A549 (cell line): ENCODE results near the gene SFRP4. TPM values are rescaled to one million over a fixed set of nuclear protein-coding genes. Genes with fewer than 3 reads are reported as not detected.

ENCODE experiments used
- ATAC-seq, 2 experiments: fragments of 200-7000 bp in 1 of 2; fragments of >200 bp in 1 of 2; cut with Nextera tagmentation in 1 of 2; cut with Tn5 transposase in 1 of 2; 3 replicates each; pipeline versions ENCODE4 v1.8.0 to v1.9.1; 2018 to 2020; ENCODE audit warnings: mild to moderate bottlenecking in 1 of 2, moderate library complexity in 1 of 2
- CTCF ChIA-PET: fragments of 300-600 bp; sonication (Branson Sonifier 250); formaldehyde crosslinking; extraction: SDS; loops from one replicate; lab custom pipeline; 2021; ENCODE audit warnings: antibody characterized with exemption, inconsistent platforms; lab: Yijun Ruan, JAX
- POLR2A ChIA-PET: fragments of 350-600 bp; formaldehyde crosslinking; extraction: SDS; loops from one replicate; lab custom pipeline; 2021; ENCODE audit warnings: antibody characterized with exemption, inconsistent platforms; lab: Yijun Ruan, JAX
- DNase-seq, 2 experiments: peaks; one replicate each; pipeline versions ENCODE4 v3.0.0 to v3.0.0-alpha.2; 2011 to 2016; ENCODE audit warnings: low read depth in 1 of 2, low spot score in 1 of 2
- FAIRE-seq: peaks from 2 replicates; lab custom pipeline; 2011; peaks lifted over from hg19 to GRCh38; lab: Jason Lieb, UNC
- H3K27ac ChIP-seq, 2 experiments: fragments of >200 bp; sonication (Bioruptor Twin); formaldehyde crosslinking; 3 replicates each; pipeline ENCODE4 v1.5.1; 2016 to 2017
- H3K4me1 ChIP-seq: fragments of >200 bp; sonication (Bioruptor Twin); formaldehyde crosslinking; 3 replicates; pipeline ENCODE4 v1.6.1; 2016
- H3K4me2 ChIP-seq: fragments of >200 bp; sonication (Bioruptor Twin); formaldehyde crosslinking; 3 replicates; pipeline ENCODE4 v1.6.1; 2016
- H3K4me3 ChIP-seq: fragments of >200 bp; sonication (Bioruptor Twin); formaldehyde crosslinking; 3 replicates; pipeline ENCODE4 v1.5.1; 2016
- H3K9me3 ChIP-seq: fragments of >200 bp; sonication (Bioruptor Twin); formaldehyde crosslinking; 3 replicates; pipeline ENCODE4 v1.6.1; 2016
- BHLHE40 ChIP-seq: IDR thresholded peaks from 2 replicates; pipeline ENCODE4 v1.6.1; 2012; ENCODE audit warnings: low read depth, low read length, inconsistent platforms
- CBX8 ChIP-seq: fragments of 200-600 bp; sonication (generic); IDR thresholded peaks from 2 replicates; pipeline ENCODE4 v1.6.1; 2016
- CEBPB ChIP-seq, 2 experiments: fragments of >200 bp in 1 of 2; sonication (Bioruptor Twin) in 1 of 2; formaldehyde crosslinking in 1 of 2; IDR thresholded peaks; 2 replicates each; pipeline ENCODE4 v1.6.1; 2012 to 2016
- EP300 ChIP-seq, 2 experiments: fragments of >200 bp; sonication (Bioruptor Twin); formaldehyde crosslinking; IDR thresholded peaks; 2 replicates in 1 of 2; 3 replicates in 1 of 2; pipeline ENCODE4 v1.6.1; 2016 to 2017
- FOSB ChIP-seq: fragments of 250-450 bp; sonication (Bioruptor Pico); IDR thresholded peaks from 2 replicates; pipeline ENCODE4 v1.5.0; 2020; ENCODE audit warnings: mild to moderate bottlenecking, moderate library complexity
- FOXS1 ChIP-seq: fragments of 250-450 bp; sonication (Bioruptor Pico); IDR thresholded peaks from 2 replicates; pipeline ENCODE4 v1.5.0; 2020; ENCODE audit warnings: mild to moderate bottlenecking, moderate library complexity
- GATA3 ChIP-seq: IDR thresholded peaks from 2 replicates; pipeline ENCODE4 v1.6.1; 2012; ENCODE audit warnings: borderline replicate concordance
- HDAC2 ChIP-seq: fragments of 200-600 bp; sonication (generic); IDR thresholded peaks from 2 replicates; pipeline ENCODE4 v1.6.1; 2016
- HOXA7 ChIP-seq: fragments of 250-450 bp; sonication (Bioruptor Pico); IDR thresholded peaks from 2 replicates; pipeline ENCODE4 v1.5.0; 2020; ENCODE audit warnings: mild to moderate bottlenecking, moderate library complexity
- HOXB13 ChIP-seq: fragments of 250-450 bp; sonication (Bioruptor Pico); IDR thresholded peaks from 2 replicates; pipeline ENCODE4 v1.5.0; 2020; ENCODE audit warnings: low read depth, mild to moderate bottlenecking, moderate library complexity
- HOXB5 ChIP-seq: fragments of 250-450 bp; sonication (Bioruptor Pico); IDR thresholded peaks from 2 replicates; pipeline ENCODE4 v1.5.0; 2020; ENCODE audit warnings: mild to moderate bottlenecking, moderate library complexity
- JUNB ChIP-seq: fragments of >200 bp; sonication (Bioruptor Twin); formaldehyde crosslinking; IDR thresholded peaks from 2 replicates; pipeline ENCODE4 v1.6.1; 2016
- KDM1A ChIP-seq: fragments of 200-600 bp; sonication (generic); IDR thresholded peaks from 2 replicates; pipeline ENCODE4 v1.6.1; 2016; ENCODE audit warnings: low read depth, mild to moderate bottlenecking
- MAFK ChIP-seq: fragments of 450-650 bp; IDR thresholded peaks from 2 replicates; pipeline ENCODE4 v1.6.1; 2014; ENCODE audit not compliant: partially characterized antibody
- MYC ChIP-seq: IDR thresholded peaks from 2 replicates; pipeline ENCODE4 v1.6.1; 2012; ENCODE audit warnings: mild to moderate bottlenecking, inconsistent platforms, low read length, improper control_type of control experiment, borderline replicate concordance
- NPAS2 ChIP-seq: fragments of 250-450 bp; sonication (Bioruptor Pico); IDR thresholded peaks from 2 replicates; pipeline ENCODE4 v1.8.0; 2022; ENCODE audit warnings: mild to moderate bottlenecking, moderate library complexity, borderline replicate concordance
- NR3C1 ChIP-seq: fragments of >200 bp; sonication (Bioruptor Twin); formaldehyde crosslinking; IDR thresholded peaks from 3 replicates; pipeline ENCODE4 v1.6.1; 2017
- POLR2AphosphoS2 ChIP-seq: conservative IDR thresholded peaks from 2 replicates; pipeline ENCODE4 v1.6.1; 2012; ENCODE audit warnings: low read length, improper control_type of control experiment, inconsistent platforms
- RAD21 ChIP-seq, 2 experiments: fragments of >200 bp in 1 of 2; sonication (Bioruptor Twin) in 1 of 2; formaldehyde crosslinking in 1 of 2; IDR thresholded peaks in 1 of 2; conservative IDR thresholded peaks in 1 of 2; 2 replicates in 1 of 2; 3 replicates in 1 of 2; pipeline ENCODE4 v1.6.1; 2012 to 2018; ENCODE audit warnings: inconsistent platforms in 1 of 2
- RARB ChIP-seq: fragments of 250-450 bp; sonication (Bioruptor Pico); IDR thresholded peaks from 2 replicates; pipeline ENCODE4 v1.8.0; 2021; ENCODE audit warnings: mild to moderate bottlenecking, moderate library complexity
- RCOR1 ChIP-seq: fragments of 150-350 bp; IDR thresholded peaks from 2 replicates; pipeline ENCODE4 v1.6.1; 2014; ENCODE audit warnings: antibody characterized with exemption, low read length, low read depth
- RFX5 ChIP-seq: fragments of 450-650 bp; IDR thresholded peaks from 2 replicates; pipeline ENCODE4 v1.7.1; 2014; ENCODE audit warnings: antibody characterized with exemption, mild to moderate bottlenecking, moderate library complexity
- SMC3 ChIP-seq: fragments of >200 bp; sonication (Bioruptor Twin); formaldehyde crosslinking; IDR thresholded peaks from 3 replicates; pipeline ENCODE4 v1.6.1; 2018; ENCODE audit warnings: inconsistent platforms
- SREBF2 ChIP-seq: fragments of 450-650 bp; IDR thresholded peaks from 2 replicates; pipeline ENCODE4 v1.6.1; 2014; ENCODE audit warnings: mild to moderate bottlenecking, moderate library complexity
- ZC3H11A ChIP-seq: fragments of 450-650 bp; IDR thresholded peaks from 2 replicates; pipeline ENCODE4 v1.6.1; 2014; ENCODE audit warnings: antibody characterized with exemption, mild to moderate bottlenecking
- WGBS: methylation state at CpG from one replicate; pipeline ENCODE4 v1.1.6; 2017; ENCODE audit errors: missing lambda C conversion rate; 5-methylcytosine and 5-hydroxymethylcytosine counted together
- polyA plus RNA-seq, 4 experiments: library from polyadenylated mRNA; depleted of rRNA in 3 of 4; stranded (reverse); fragments of >200 nt; fragmentation: RNase III in 1 of 4; extraction: RNeasy Plus Mini Kit Qiagen cat#74134 plus additional on column Dnase treatment in 1 of 4; gene quantifications; 2 replicates in 3 of 4; 3 replicates in 1 of 4; pipeline ENCODE4 v1.2.3, GENCODE V29; 2011 to 2017
- TF ChIP-seq, protein P1 (sequence below): fragments of 450-650 bp; IDR thresholded peaks from 2 replicates; pipeline ENCODE4 v1.6.1; 2014; ENCODE audit warnings: antibody characterized with exemption
- TF ChIP-seq, protein P2 (sequence below): IDR thresholded peaks from 2 replicates; pipeline ENCODE4 v1.6.1; 2012
- TF ChIP-seq, protein P3 (sequence below): IDR thresholded peaks from 2 replicates; pipeline ENCODE4 v1.6.1; 2012; ENCODE audit warnings: low read depth, borderline replicate concordance
- TF ChIP-seq, protein P4 (sequence below): fragments of 250-450 bp; sonication (Bioruptor Pico); IDR thresholded peaks from 2 replicates; pipeline ENCODE4 v1.5.0; 2021; ENCODE audit warnings: mild to moderate bottlenecking, moderate library complexity, borderline replicate concordance
- TF ChIP-seq, protein P5 (sequence below): fragments of 250-450 bp; sonication (Bioruptor Pico); IDR thresholded peaks from 2 replicates; pipeline ENCODE4 v1.5.0; 2020; ENCODE audit warnings: low read depth, mild to moderate bottlenecking, moderate library complexity

SFRP4 gene
- polyA plus RNA-seq, 2 of the 4 experiments (the other 2 are of a cell fraction), result 7.4 to 11.9 TPM

DNA sequence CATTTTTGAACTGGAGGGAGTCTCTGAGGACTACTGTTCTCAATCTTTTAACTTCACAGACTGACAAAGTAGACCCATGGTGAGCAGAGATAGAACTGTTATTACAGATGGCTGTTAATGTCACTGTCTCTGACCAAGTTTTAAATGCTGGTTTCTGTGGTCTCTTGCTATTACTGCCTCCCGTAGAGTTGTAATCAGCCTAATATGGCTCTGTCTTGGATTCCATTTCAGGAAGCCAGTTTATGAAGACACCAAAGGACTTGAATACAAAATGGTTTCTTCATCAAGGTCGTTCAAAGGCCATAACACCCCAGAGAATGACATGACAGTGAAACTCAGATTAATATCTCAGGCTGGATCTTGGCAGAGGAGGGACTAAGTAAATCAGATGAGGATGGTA lies 3.9 kb downstream of the SFRP4 start:
- Histone ChIP-seq H3K4me1 (peaks cover 17% of the 10 kb centered on the region), H3K4me3 (no peak overlapping the region), H3K4me2 (no peak overlapping the region), H3K9me3 (no peaks in the 10 kb centered on the region), H3K27ac (no peak overlapping the region)
- WGBS, result 59% methylated on average over 2 of the region's 2 CpGs
- peak; percentile 46 for FAIRE-seq
- DNase-seq, result no peak
- ChIA-PET CTCF (interaction anchor here (0.6 to 4.7 kb wide), 7 partner anchors 11 to 405 kb away, joined by 3 to 28 read pairs (median 4); no protein-coding TSS in a partner anchor), POLR2A (no interaction called here)
- no peak for ATAC-seq
- TF ChIP-seq MAFK, result no peak
- TF ChIP-seq, protein P1, sequence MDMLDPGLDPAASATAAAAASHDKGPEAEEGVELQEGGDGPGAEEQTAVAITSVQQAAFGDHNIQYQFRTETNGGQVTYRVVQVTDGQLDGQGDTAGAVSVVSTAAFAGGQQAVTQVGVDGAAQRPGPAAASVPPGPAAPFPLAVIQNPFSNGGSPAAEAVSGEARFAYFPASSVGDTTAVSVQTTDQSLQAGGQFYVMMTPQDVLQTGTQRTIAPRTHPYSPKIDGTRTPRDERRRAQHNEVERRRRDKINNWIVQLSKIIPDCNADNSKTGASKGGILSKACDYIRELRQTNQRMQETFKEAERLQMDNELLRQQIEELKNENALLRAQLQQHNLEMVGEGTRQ, result no peak
- TF ChIP-seq NR3C1, result no peak
- TF ChIP-seq HDAC2, result no peak
- no peak for TF ChIP-seq FOXS1

DNA sequence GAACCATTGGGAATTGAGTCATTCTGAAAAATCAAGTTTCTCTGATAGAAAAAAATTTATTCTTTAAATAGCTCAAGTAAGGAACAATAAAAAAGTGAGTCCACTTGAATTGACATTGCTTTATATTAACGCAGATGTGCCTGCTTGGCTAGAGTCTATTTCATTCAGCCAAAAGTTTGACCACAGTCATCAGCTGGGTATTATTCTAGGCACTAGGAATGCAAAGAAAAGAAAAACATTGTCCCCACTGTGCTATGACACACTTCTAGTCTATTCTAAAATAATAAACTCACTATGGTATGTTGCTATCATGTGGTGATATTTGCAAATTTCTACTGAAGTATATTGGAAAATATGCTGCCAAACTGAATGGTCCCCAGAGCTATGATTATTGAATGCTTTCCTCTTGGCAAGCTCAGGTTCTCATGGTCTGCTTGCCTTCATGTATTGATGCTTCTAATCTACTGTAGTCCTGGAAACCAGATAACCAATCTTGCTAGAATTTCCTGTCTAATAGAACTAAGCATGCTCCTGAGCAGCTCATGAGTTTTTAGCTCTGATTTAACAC lies 8.3 kb downstream of the SFRP4 start:
- no peak overlapping the region for H3K4me2 ChIP-seq
- peaks cover 9% of the 10 kb centered on the region for H3K4me1 ChIP-seq
- FAIRE-seq, result no peak
- no peak for ATAC-seq
- no peaks in the 10 kb centered on the region for H3K9me3 ChIP-seq
- 91% methylated on average over 1 of the region's 1 CpG for WGBS
- H3K4me3 ChIP-seq, result no peak overlapping the region
- TF ChIP-seq FOSB, result no peak
- no peak for TF ChIP-seq CBX8
- TF ChIP-seq POLR2AphosphoS2, result no peak
- no peak for TF ChIP-seq BHLHE40
- no peak for TF ChIP-seq HOXA7 (CRISPR knock-in tag)
- no peak for TF ChIP-seq KDM1A
- TF ChIP-seq CEBPB (IDR thresholded peaks at IDR 0.05), result no peak
- no peak for TF ChIP-seq ZC3H11A
- TF ChIP-seq RFX5, result no peak
- no peak for TF ChIP-seq RAD21 (conservative IDR thresholded peaks at IDR 0.05 in 1 of 2, IDR thresholded peaks at IDR 0.05 in 1 of 2)
- no peak for TF ChIP-seq RARB (CRISPR knock-in tag)
- TF ChIP-seq, protein P2, sequence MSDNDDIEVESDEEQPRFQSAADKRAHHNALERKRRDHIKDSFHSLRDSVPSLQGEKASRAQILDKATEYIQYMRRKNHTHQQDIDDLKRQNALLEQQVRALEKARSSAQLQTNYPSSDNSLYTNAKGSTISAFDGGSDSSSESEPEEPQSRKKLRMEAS, result no peak
- no peak for TF ChIP-seq HOXB5 (CRISPR knock-in tag)
- TF ChIP-seq, protein P3, sequence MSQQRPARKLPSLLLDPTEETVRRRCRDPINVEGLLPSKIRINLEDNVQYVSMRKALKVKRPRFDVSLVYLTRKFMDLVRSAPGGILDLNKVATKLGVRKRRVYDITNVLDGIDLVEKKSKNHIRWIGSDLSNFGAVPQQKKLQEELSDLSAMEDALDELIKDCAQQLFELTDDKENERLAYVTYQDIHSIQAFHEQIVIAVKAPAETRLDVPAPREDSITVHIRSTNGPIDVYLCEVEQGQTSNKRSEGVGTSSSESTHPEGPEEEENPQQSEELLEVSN, result no peak
- no peak for TF ChIP-seq SREBF2
- no peak for TF ChIP-seq MYC
- no peak for DNase-seq
- ChIA-PET POLR2A (no interaction called here), CTCF (interaction anchor here (1.0 to 11.8 kb wide), 4 partner anchors 10 to 311 kb away, joined by 3 to 159 read pairs (median 4); partner anchors contain the start of genes EPDR1 and SFRP4)
- H3K27ac ChIP-seq, result no peak overlapping the region

DNA sequence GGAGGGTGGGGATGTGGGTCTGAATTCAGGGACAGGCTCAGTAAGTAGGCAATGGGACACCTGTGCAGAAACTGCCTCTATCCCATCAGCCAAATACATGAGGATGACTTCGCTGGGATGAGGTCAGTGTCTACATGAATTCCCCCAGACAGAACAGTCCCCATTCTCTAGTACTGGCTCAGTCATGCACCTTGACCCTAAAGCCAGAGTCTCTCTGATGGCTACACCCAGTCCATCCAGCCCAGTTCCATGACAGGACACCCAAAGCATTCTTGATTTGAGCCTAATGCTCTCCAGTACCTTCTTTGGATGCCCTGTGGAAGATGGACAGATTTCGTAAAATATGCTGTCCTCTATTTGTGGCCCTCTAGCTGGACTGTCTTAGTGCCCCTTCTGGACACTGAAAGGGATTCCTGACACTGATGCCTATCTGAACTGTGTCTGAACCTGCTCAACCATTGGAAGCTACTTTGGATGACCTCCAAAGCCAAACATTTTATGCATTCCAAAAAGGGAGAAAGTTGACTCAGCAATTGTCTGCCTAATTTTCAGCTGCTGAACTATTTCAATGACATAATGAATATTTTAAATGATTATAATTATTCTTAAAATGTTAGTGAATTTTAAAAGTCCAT lies 14.6 kb downstream of the SFRP4 start:
- ChIA-PET CTCF (interaction anchor here (0.6 to 11.8 kb wide), 35 partner anchors 11 to 475 kb away, joined by 3 to 159 read pairs (median 4); partner anchors contain the start of genes EPDR1 and SFRP4), POLR2A (interaction anchor here (0.5 to 2.0 kb wide), 4 partner anchors 14 to 409 kb away, joined by 3 to 11 read pairs (median 6); partner anchors contain the start of genes EPDR1, SFRP4 and STARD3NL)
- peak; percentile 72 to 87 for ATAC-seq
- H3K4me2 ChIP-seq, result peak overlapping the region; percentile 89
- H3K9me3 ChIP-seq, result no peaks in the 10 kb centered on the region
- H3K4me3 ChIP-seq, result no peak overlapping the region
- FAIRE-seq, result peak; percentile 88
- H3K4me1 ChIP-seq, result peaks cover 49% of the 10 kb centered on the region
- DNase-seq, result peak in 1 of 2 experiments; percentile 82
- H3K27ac ChIP-seq, result peak overlapping the region; percentile 87 to 96
- WGBS, result 5% methylated on average over 2 of the region's 2 CpGs
- TF ChIP-seq, protein P2, result peak; percentile 26; the same call in 1 of the 2 replicates
- TF ChIP-seq GATA3, result peak; percentile 85
- TF ChIP-seq HOXA7 (CRISPR knock-in tag), result no peak
- TF ChIP-seq HOXB5 (CRISPR knock-in tag), result no peak
- no peak for TF ChIP-seq SREBF2
- peak in 1 of 2 experiments; percentile 44; a peak in 1 of 4 replicates for TF ChIP-seq CEBPB (IDR thresholded peaks at IDR 0.05)
- TF ChIP-seq HOXB13 (CRISPR knock-in tag), result no peak
- no peak for TF ChIP-seq RCOR1
- no peak for TF ChIP-seq JUNB
- TF ChIP-seq SMC3, result no peak
- no peak for TF ChIP-seq EP300 (IDR thresholded peaks at IDR 0.05)
- no peak for TF ChIP-seq NPAS2 (CRISPR knock-in tag)
- TF ChIP-seq, protein P4, sequence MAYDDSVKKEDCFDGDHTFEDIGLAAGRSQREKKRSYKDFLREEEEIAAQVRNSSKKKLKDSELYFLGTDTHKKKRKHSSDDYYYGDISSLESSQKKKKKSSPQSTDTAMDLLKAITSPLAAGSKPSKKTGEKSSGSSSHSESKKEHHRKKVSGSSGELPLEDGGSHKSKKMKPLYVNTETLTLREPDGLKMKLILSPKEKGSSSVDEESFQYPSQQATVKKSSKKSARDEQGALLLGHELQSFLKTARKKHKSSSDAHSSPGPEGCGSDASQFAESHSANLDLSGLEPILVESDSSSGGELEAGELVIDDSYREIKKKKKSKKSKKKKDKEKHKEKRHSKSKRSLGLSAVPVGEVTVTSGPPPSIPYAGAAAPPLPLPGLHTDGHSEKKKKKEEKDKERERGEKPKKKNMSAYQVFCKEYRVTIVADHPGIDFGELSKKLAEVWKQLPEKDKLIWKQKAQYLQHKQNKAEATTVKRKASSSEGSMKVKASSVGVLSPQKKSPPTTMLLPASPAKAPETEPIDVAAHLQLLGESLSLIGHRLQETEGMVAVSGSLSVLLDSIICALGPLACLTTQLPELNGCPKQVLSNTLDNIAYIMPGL (CRISPR knock-in tag), result no peak
- TF ChIP-seq, protein P5, sequence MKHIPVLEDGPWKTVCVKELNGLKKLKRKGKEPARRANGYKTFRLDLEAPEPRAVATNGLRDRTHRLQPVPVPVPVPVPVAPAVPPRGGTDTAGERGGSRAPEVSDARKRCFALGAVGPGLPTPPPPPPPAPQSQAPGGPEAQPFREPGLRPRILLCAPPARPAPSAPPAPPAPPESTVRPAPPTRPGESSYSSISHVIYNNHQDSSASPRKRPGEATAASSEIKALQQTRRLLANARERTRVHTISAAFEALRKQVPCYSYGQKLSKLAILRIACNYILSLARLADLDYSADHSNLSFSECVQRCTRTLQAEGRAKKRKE, result no peak
- peak; percentile 100 for TF ChIP-seq MAFK
